ENCODE results near the gene RAP1GAP2.

The RAP1GAP2 gene

GRCh38 chr17:2841606-2842005 is 45.4 kb downstream of the RAP1GAP2 start:
- no peak for TF ChIP-seq CTCF (IDR thresholded peaks at IDR 0.05; ENCODE audit: control insufficient read depth, insufficient read depth, low read depth, low read length, missing control alignments)
- H3K4me3 ChIP-seq (ENCODE audit: control insufficient read depth, low read depth, low read length), result no peak overlapping the region
- no peak for DNase-seq (ENCODE audit: low read depth)

- TF ChIP-seq CTCF (IDR thresholded peaks at IDR 0.05; ENCODE audit: control insufficient read depth, insufficient read depth, low read depth, low read length, missing control alignments), result no peak
- no peak overlapping the region for H3K4me3 ChIP-seq (ENCODE audit: control insufficient read depth, low read depth, low read length)
- no peak for DNase-seq (ENCODE audit: low read depth)
These were observed 46.2 kb downstream of the RAP1GAP2 start for GRCh38 chr17:2842464-2842863.

DNA sequence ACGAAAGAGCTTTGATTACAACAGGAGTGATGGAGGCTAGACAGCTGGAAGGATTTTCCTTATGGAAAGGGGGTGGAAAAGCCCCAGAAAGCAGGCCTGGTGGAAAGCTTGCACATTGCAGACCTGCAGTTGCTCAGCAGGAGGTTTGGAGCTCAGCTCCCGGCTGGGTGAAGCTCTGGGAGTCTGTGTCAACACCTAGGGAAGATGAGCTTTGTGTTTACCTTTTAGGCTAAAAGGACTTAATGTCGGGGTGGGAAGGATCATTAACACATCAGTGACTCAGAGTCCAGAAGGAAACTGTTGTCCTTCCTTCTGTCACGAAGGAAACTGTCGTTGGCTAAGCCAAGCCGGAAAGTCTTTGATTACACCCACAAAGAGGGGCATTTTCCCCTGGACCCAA is 48.2 kb downstream of the RAP1GAP2 start:
- DNase-seq (ENCODE audit: low read depth), result no peak
- no peak for TF ChIP-seq CTCF (IDR thresholded peaks at IDR 0.05; ENCODE audit: control insufficient read depth, insufficient read depth, low read depth, low read length, missing control alignments)

GRCh38 chr17:2847381-2848333 is 51.4 kb downstream of the RAP1GAP2 start:
- H3K4me3 ChIP-seq (ENCODE audit: control insufficient read depth, low read depth, low read length), result no peak overlapping the region
- no peak for DNase-seq (ENCODE audit: low read depth)
- TF ChIP-seq CTCF (IDR thresholded peaks at IDR 0.05; ENCODE audit: control insufficient read depth, insufficient read depth, low read depth, low read length, missing control alignments), result no peak

More for the DNA sequence above, 48.2 kb downstream of the RAP1GAP2 start:
- no peak overlapping the region for H3K4me3 ChIP-seq (ENCODE audit: control insufficient read depth, low read depth, low read length)

DNA sequence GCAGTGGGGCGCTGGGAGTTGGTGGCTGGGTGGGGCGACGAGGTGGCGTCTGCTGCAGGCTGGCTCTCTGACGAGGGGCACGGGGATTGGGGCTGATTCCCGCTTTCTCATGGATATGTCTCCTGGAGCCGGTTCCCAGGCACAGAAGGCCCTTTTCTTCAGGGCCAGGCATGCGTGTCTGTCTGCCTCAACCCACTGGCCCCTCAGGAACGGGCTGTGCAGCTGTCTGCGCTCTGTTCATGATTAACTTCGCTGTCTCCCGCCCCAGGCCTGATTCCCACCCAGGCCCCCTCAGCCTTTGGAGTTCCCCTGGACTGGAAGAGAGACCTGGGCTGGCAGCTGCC is 53.1 kb downstream of the RAP1GAP2 start:
- no peak for DNase-seq (ENCODE audit: low read depth)
- H3K4me3 ChIP-seq (ENCODE audit: control insufficient read depth, low read depth, low read length), result no peak overlapping the region
- no peak for TF ChIP-seq CTCF (IDR thresholded peaks at IDR 0.05; ENCODE audit: control insufficient read depth, insufficient read depth, low read depth, low read length, missing control alignments)

- H3K4me3 ChIP-seq (ENCODE audit: control insufficient read depth, low read depth, low read length), result no peak overlapping the region
- no peak for TF ChIP-seq CTCF (IDR thresholded peaks at IDR 0.05; ENCODE audit: control insufficient read depth, insufficient read depth, low read depth, low read length, missing control alignments)
- DNase-seq (ENCODE audit: low read depth), result no peak
These were observed 54.8 kb downstream of the RAP1GAP2 start for GRCh38 chr17:2850991-2851390.
